IMR-90 (cell line): ENCODE data around the gene ORAI3.

ENCODE experiments used
- BHLHE40 ChIP-seq: fragments of 150-350 bp; IDR thresholded peaks from 2 replicates; pipeline ENCODE4 v1.6.1; 2016; ENCODE audit warnings: mild to moderate bottlenecking, low read depth, low read length
- CEBPB ChIP-seq: IDR thresholded peaks from 2 replicates; pipeline ENCODE4 v1.6.1; 2012; ENCODE audit warnings: low read depth, low read length, improper control_type of control experiment
- MAZ ChIP-seq: IDR thresholded peaks from 2 replicates; pipeline ENCODE4 v1.6.1; 2012; ENCODE audit warnings: low read depth, mild to moderate bottlenecking, low read length, improper control_type of control experiment, moderate library complexity, borderline replicate concordance
- POLR2A ChIP-seq: IDR thresholded peaks from 2 replicates; pipeline ENCODE4 v1.6.1; 2012; ENCODE audit warnings: mild to moderate bottlenecking, low read depth, low read length
- RCOR1 ChIP-seq: IDR thresholded peaks from 2 replicates; pipeline ENCODE4 v1.6.1; 2012; ENCODE audit warnings: mild to moderate bottlenecking, low read length, improper control_type of control experiment; ENCODE audit not compliant: insufficient replicate concordance
- TF ChIP-seq, protein P1 (sequence below): conservative IDR thresholded peaks from 2 replicates; pipeline ENCODE4 v1.5.1; 2012; ENCODE audit warnings: mild to moderate bottlenecking, low read depth, low read length, improper control_type of control experiment

- TF ChIP-seq, protein P1, sequence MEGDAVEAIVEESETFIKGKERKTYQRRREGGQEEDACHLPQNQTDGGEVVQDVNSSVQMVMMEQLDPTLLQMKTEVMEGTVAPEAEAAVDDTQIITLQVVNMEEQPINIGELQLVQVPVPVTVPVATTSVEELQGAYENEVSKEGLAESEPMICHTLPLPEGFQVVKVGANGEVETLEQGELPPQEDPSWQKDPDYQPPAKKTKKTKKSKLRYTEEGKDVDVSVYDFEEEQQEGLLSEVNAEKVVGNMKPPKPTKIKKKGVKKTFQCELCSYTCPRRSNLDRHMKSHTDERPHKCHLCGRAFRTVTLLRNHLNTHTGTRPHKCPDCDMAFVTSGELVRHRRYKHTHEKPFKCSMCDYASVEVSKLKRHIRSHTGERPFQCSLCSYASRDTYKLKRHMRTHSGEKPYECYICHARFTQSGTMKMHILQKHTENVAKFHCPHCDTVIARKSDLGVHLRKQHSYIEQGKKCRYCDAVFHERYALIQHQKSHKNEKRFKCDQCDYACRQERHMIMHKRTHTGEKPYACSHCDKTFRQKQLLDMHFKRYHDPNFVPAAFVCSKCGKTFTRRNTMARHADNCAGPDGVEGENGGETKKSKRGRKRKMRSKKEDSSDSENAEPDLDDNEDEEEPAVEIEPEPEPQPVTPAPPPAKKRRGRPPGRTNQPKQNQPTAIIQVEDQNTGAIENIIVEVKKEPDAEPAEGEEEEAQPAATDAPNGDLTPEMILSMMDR, result no peak
- TF ChIP-seq BHLHE40, result no peak
- no peak for TF ChIP-seq MAZ
- TF ChIP-seq POLR2A, result no peak
- TF ChIP-seq RCOR1, result no peak
- TF ChIP-seq CEBPB, result no peak
Observed at GRCh38 chr16:30925632-30925987, 23.3 kb upstream of the ORAI3 start.
